Skeletal muscle cell (primary cell): ENCODE measurements around the gene PLCD3.
A peak's percentile ranks its signal among the peaks of the same experiment; 100 is the strongest.

Source experiments
- DNase-seq: peaks from one replicate; pipeline ENCODE4 v3.0.0-alpha.2; 2010; ENCODE audit warnings: low read depth
- H3K4me3 ChIP-seq: 2 replicates; pipeline ENCODE4 v1.5.1; 2011; ENCODE audit warnings: low read depth, mild to moderate bottlenecking, control low read depth, low read length, moderate library complexity

PLCD3 gene

GRCh38 chr17:45150911-45151809 is 18.8 kb upstream of the PLCD3 start:
- peak overlapping the region; percentile 83 for H3K4me3 ChIP-seq
- no peak for DNase-seq

GRCh38 chr17:45149669-45150664 is 17.7 kb upstream of the PLCD3 start:
- peak overlapping the region; percentile 83 for H3K4me3 ChIP-seq
- no peak for DNase-seq

- H3K4me3 ChIP-seq: peak overlapping the region; percentile 83
- no peak for DNase-seq
Measured at GRCh38 chr17:45149037-45149668, 16.8 kb upstream of the PLCD3 start.

GRCh38 chr17:45148183-45149036 is 16.1 kb upstream of the PLCD3 start, which contains the start of gene HEXIM1:
Gene HEXIM1 (plus strand): TSS chr17:45148475. CDS start chr17:45149191, 716 bp downstream.
- peak within 1 kb of the TSS; percentile 83 for H3K4me3 ChIP-seq
- peak; percentile 99 for DNase-seq

GRCh38 chr17:45147581-45148182 is 15.4 kb upstream of the PLCD3 start:
- DNase-seq: peak; percentile 94
- H3K4me3 ChIP-seq: peak overlapping the region; percentile 62

- DNase-seq: no peak
- peak overlapping the region; percentile 62 for H3K4me3 ChIP-seq
Measured at GRCh38 chr17:45146890-45147580, 14.7 kb upstream of the PLCD3 start.

GRCh38 chr17:45146592-45146889 is 14.2 kb upstream of the PLCD3 start:
- DNase-seq: no peak
- H3K4me3 ChIP-seq: peak overlapping the region; percentile 62

GRCh38 chr17:45146166-45146565 is 13.9 kb upstream of the PLCD3 start:
- no peak for DNase-seq

GRCh38 chr17:45145035-45145389 is 12.7 kb upstream of the PLCD3 start:
- DNase-seq: no peak
- no peak overlapping the region for H3K4me3 ChIP-seq

More at GRCh38 chr17:45146166-45146565, 13.9 kb upstream of the PLCD3 start:
- no peak overlapping the region for H3K4me3 ChIP-seq

- H3K4me3 ChIP-seq: peak overlapping the region; percentile 34
- DNase-seq: no peak
Measured at GRCh38 chr17:45144199-45145034, 12.1 kb upstream of the PLCD3 start.

- H3K4me3 ChIP-seq: peak overlapping the region; percentile 34
- DNase-seq: peak; percentile 83
Measured at GRCh38 chr17:45143767-45144198, 11.5 kb upstream of the PLCD3 start.

- H3K4me3 ChIP-seq: no peak overlapping the region
- no peak for DNase-seq
Measured at GRCh38 chr17:45143094-45143670, 10.9 kb upstream of the PLCD3 start.

GRCh38 chr17:45139533-45139920 is 7.2 kb upstream of the PLCD3 start:
- H3K4me3 ChIP-seq: no peak overlapping the region
- no peak for DNase-seq

- no peak overlapping the region for H3K4me3 ChIP-seq
- no peak for DNase-seq
Measured at GRCh38 chr17:45138911-45139532, 6.7 kb upstream of the PLCD3 start.

- no peak overlapping the region for H3K4me3 ChIP-seq
Measured at GRCh38 chr17:45137561-45138305, 5.4 kb upstream of the PLCD3 start.

More at GRCh38 chr17:45137561-45138305, 5.4 kb upstream of the PLCD3 start:
- no peak for DNase-seq
